HG02884 (cell line): ENCODE results near the gene GJA5.
"Not testable (repeated sequence)": the region's sequence is repeated elsewhere in the genome, so short reads cannot be mapped to it uniquely, and the experiment has no call there.

Experiments used
- ATAC-seq: cut with Tn5 transposase; IDR thresholded peaks from one replicate; pipeline ENCODE4 v1.9.1; 2021; ENCODE audit warnings: mild to moderate bottlenecking, moderate library complexity; ENCODE audit not compliant: unreplicated experiment

GJA5 gene

DNA sequence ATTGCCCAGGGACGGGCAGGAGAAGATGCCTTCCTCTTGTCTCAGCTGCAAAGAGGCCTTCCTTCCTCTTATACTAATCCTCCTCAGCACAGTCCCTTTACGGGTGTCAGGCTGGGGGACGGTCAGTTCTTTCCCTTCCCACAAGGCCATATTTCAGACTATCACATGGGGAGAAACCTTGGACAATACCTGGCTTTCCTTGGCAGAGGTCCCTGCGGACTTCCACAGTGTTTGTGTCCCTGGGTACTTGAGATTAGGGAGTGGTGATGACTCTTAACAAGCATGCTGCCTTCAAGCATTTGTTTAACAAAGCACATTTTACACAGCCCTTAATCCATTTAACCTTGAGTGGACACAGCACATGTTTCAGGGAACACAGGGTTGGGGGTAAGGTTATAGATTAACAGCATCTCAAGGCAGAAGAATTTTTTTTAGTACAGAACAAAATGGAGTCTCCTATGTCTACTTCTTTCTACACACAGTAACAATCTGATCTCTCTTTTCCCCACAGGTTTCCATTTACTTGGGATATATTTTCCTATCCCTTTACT, 26.0 kb downstream of the GJA5 start:
- not testable (repeated sequence) for ATAC-seq

DNA sequence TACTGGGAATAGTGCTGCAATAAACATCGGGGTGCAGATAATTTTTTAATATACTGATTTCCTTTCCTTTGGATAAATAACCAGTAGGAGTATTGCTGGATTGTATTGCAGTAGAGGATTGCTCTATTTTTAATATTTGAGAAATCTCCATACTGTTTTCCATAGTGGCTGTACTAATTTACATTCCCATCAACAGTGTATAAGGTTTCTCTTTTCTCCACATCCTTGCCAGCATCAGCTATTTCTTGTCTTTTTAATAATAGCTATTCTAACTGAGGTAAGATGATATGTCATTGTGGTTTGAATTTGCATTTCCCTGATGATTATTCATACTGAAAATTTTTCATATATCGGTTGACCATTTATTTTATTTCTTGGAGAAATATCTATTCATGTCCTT, 31.1 kb downstream of the GJA5 start:
- no peak for ATAC-seq

DNA sequence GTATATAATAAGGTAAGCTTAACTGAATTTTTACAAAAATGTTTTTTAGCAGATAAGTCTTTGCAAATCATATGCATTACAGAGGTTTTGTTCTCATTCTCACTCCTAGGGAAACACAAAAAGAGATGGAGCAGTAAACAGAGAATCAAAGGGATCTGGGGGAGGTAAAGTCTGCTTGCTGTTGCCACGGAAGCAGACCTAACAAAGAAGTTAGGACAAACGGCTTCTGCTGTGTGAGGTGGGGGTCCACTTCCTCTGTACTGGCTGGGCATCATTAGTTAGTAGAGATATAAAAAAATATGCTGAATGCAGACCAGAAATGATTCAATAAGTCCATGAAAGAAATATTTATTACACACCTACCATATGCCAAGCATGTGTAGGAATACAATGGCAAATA, 34.2 kb downstream of the GJA5 start:
- no peak for ATAC-seq

DNA sequence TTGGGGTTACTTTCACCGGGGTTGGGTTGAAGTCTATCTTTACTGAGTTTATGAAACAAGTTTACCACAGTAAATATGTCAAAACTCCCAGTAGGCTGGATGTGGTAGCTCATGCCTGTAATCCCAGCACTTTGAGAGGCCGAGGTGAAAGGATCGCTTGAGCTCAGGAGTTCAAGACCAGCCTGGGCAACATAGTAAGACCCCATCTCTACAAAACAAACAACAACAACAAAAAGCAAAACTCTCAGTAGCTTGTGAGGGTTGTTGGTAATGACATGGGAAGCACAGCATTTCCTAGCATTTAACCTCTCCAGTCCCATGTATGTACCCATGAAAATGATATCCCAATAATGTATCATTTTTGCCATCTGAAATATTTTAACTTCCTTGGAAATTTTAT, 34.7 kb downstream of the GJA5 start:
- ATAC-seq: no peak

DNA sequence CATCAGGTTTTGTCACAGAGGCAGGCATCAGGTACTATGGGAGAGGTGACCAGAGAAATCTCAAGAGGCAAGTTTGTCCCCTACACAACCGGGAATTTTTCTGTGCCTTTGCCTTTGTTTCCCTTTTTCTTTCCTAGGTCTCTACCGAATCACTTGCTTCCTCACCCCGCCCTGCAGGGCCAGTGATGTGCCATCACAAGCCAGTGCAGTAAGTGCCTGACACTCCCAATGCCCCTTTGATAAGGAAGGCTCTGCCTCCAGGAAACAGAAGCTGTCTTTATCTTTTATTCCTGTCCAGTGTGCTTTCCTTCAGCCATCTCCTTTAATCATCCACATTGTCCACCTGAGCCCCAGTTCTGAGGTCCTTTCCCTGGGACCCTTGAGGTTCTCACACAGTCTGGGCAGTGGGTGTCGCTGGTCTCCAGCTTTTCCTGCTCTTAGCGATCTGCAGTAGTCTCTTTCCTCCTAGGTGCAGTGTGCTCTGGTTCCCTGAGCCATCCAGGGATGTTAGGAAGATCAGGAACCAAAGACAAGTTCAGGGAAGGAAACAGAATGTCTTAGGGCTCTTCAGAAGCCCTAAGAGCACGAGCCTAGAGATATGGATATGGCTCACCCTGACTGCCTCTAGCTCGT, 36.6 kb downstream of the GJA5 start:
- no peak for ATAC-seq

DNA sequence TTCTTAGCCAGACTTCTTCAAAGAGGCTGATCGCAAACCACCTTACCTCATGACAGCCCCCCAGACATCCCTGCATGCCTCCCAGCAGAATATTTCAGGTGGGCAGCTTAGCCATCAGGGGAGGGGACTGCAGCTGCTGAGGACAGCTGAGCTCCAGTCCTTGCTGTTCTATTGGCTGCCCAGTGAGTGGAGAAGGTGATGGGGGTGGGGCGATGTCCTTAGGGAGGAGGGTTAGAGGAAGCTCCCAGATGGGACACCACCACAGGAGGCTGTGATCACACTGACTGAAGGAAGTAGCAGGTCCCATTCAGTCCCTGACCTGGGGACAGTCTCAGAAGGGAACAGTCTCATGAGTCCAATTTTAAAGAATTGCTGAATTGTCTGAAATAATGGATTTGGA, 38.3 kb downstream of the GJA5 start:
- no peak for ATAC-seq

DNA sequence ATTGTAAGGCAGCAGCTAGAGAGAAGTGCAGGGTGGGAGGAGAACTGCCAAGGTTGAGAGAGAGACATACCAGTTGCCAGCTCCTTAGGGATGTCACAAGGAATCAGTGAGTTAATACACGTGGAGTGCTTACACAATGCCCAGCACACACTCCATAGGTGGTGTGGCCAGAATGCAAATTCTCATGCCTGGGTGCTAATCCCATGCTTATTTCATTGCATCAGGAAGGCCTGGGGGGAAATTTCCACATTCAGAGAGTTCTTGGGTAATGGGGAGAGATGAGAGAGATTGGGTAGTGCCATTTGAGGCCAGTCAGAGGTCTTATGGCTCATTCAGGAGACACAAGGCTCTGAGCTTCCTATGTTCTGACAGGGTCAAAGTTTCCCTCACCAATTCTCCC, 38.7 kb downstream of the GJA5 start:
- no peak for ATAC-seq

DNA sequence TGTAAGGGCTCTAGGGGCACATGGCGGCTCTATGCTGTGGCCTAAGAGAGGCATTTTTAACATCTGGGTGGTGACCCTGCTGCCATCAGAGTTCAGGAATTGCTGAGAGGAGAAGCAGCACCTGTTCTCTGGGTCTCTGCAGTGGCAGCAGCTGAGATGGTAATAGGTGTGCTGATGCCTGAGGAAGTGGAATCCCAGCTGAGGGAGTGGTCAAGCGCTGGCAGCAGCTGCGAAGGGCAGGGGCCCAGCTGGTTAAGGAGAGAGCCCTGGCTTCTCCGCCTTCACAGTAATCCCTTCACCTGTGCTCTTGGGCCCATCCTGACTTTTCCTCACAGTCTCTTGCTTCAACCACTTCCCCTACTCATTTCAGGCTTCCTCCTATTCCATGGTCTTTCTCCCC, 39.8 kb downstream of the GJA5 start:
- no peak for ATAC-seq

DNA sequence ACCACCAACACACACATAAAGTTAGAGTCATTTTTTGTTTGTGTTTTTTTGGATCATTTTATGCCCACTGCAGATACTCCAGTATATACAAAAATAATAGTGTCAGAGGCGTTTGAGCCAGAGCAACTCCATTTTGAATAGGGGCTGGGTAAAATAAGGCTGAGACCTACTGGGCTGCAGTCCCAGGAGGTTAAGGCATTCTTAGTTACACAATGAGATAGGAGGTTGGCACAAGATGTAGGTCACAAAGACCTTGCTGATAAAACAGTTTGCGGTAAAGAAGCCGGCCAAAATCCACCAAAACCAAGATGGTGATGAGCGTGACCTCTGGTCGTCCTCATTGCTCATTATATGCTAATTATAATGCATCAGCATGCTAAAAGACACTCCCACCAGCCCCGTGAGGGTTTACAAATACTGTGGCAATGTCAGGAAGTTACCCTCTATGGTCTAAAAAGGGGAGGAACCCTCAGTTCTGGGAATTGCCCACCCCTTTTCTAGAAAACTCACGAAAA, 40.6 kb downstream of the GJA5 start:
- no peak for ATAC-seq

DNA sequence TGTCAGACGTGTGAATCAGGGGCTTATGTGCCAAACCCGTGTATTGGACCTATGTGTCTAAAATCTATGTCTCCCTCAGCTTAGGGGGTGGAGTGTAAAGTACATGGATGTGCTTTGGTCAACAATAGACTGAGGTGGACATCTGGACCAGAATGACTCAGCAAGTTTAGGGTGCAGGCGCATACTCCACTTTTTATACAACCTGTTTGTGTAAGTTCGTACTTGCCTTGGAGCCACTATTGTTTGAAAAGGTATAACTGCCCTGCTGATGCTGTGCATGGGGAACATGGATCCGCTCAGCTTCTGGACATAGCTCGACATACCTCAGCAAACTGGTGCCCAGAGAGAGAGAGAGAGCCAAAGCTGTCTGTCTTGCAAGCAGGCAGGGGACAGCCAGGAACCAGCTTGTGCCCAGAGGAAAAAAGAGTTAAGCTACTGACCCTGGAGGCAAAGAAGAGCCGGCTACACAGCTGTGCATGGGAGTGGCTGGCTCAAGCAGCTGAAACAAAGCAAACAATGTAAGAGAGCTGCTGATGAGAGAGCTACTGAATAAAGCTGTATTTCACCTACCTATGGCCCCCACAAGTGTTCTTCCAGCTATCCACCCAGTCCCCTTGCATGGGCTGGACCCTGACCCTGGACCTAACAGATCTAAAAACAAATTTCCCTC, 41.2 kb downstream of the GJA5 start:
- ATAC-seq: no peak

DNA sequence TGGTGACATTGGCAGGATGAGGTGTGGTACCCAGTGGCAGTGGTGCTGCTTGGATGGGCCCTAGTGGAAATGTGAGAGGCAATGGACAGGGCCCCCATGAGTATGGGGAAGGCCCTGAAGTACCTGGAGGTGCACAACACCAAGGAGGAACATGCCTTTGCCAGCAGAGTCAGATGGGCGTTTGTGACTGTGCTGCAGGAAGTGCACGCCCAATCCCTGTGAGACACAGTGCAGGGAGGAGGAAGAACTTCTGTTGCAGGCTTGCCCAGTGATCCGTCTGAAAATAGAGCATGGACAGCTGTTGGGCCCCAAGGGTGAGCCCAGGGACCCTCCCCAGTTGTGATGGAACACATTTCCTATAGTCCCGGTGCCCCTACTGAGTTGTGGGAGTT, 42.7 kb downstream of the GJA5 start:
- no peak for ATAC-seq

DNA sequence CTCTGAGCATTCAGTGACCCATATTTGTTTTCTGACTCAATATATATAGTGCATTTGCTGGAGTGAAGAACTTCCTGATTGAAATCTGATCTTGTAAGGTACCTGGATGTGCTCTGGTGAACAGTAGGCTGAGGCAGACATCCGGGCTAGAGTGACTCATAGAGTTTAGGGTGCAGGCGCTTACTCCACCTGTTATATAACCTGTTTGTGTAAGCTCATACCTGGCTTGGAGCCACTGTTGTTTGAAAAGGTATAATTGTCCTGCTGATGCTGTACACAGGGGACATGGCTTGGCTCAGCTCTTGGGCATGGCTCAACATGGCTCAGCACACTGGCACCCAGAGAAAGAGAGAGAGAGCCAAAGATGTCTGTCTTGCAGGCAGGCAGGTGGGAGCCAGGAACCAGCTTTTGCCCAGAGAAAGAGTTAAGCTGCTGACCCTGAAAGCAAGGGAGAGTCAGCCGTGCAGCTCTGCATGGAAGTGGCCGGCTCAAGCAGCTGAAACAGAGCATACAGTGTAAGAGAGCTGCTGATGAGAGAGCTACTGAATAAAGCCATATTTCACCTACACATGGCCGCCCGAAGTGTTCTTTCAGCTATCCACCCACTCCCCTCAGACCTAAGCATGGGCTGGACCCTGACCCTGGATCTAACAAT, 43.2 kb downstream of the GJA5 start:
- ATAC-seq: no peak

DNA sequence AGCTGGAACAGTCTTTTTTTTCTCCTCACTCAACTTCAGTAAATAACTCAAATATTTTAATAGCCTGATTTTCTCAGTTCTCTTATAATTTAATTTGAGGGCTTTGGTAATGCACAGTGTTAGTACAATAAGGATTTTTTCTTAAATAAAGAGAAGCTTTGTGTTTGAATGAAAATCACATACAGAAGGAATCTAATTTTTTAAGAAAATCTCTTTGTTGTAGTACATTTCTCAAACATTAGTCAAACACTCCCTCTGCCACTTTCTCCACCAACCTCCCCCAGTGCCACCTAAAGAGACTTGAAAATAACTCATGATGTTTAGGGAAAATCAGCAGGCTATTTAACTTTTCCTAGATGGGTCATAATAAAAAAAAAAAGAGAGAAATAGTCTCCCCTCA, 47.8 kb downstream of the GJA5 start:
- ATAC-seq: no peak
